A549 treated with AZD2906 at 1 μM for 4 hours (cell line): Measurements from ENCODE around the gene SEH1L. TPM values are rescaled to one million over a fixed set of nuclear protein-coding genes. Genes with fewer than 3 reads are reported as not detected.

ENCODE experiments used
- total RNA-seq: library from RNA; stranded (reverse); fragments of 200-300 nt; extraction: Qiagen RNA extraction; gene quantifications from 5 replicates; pipeline ENCODE4 v1.2.3, GENCODE V29; 2022

The SEH1L gene
- total RNA-seq: 24.1 to 28.7 TPM (median 26.5 TPM) in 5 replicates

GRCh38 chr18:12947285-12948049 is at the start of gene SEH1L:
Gene SEH1L (plus strand): TSS chr18:12948011. CDS start chr18:12948122, 111 bp downstream.

GRCh38 chr18:12990967-12991820 is 43.4 kb downstream of the SEH1L start, which contains the start of gene CEP192:
Gene CEP192 (plus strand): TSS chr18:12991362. CDS start chr18:12999425, 8,063 bp downstream.

Other genes starting within 250 kb of the SEH1L start
- gene CEP76, start 245.3 kb upstream of the SEH1L start, total RNA-seq: 5.7 to 6.9 TPM (median 6.1 TPM) in 5 replicates
- 62.0 to 69.6 TPM (median 66.8 TPM) in 5 replicates for gene PSMG2, start 245.0 kb upstream of the SEH1L start, total RNA-seq
- 17.5 to 18.8 TPM (median 18.0 TPM) in 5 replicates for gene PTPN2, start 63.8 kb upstream of the SEH1L start, total RNA-seq
- 6.8 to 9.2 TPM (median 7.7 TPM) in 5 replicates for gene CEP192, start 43.4 kb downstream of the SEH1L start, total RNA-seq